ENCODE data around the gene KCNAB1.

DNA sequence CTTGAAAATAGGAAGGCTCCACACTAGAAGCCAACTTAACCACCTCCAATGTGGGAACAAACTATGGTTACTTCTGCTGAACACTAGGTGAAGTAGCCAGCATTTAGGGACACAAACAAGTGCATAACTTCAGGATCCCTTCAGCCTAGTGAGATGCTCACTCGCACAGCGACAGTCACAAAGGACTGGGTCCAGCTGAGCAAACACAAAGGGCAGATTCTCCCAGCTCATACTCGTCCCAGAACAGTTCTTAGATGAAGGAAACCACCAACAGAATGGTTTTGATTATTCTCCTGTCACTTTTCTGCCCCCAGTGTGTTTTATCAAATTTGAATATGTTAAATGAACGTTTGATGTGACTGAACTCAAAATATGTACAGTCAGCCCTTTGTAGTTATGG, 201.6 kb downstream of the KCNAB1 start:
- TF ChIP-seq POLR2A (IDR thresholded peaks at IDR 0.05) (no peak), CTCF (IDR thresholded peaks at IDR 0.05) (no peak)

Data from tibial nerve (tissue), 3 donors.